BJ (cell line): ENCODE measurements around the gene QRFP. TPM values are rescaled to one million over a fixed set of nuclear protein-coding genes. Genes with fewer than 3 reads are reported as not detected.

Experiments used
- CTCF ChIA-PET: fragments of 350-600 bp; formaldehyde crosslinking; extraction: SDS; loops from one replicate; lab custom pipeline; 2021; ENCODE audit warnings: antibody characterized with exemption, inconsistent platforms; lab: Yijun Ruan, JAX
- POLR2A ChIA-PET: fragments of 300-600 bp; sonication (Branson Sonifier 250); formaldehyde crosslinking; extraction: SDS; loops from one replicate; lab custom pipeline; 2021; ENCODE audit warnings: antibody characterized with exemption; lab: Charles Lee
- DNase-seq: peaks from one replicate; pipeline ENCODE4 v3.0.0-alpha.2; 2011; ENCODE audit warnings: low read depth
- H3K27me3 ChIP-seq: 2 replicates; pipeline ENCODE4 v1.6.0; 2011; ENCODE audit warnings: low read length; ENCODE audit not compliant: control insufficient read depth, insufficient read depth
- H3K36me3 ChIP-seq: 2 replicates; pipeline ENCODE4 v1.5.1; 2011; ENCODE audit warnings: low read length; ENCODE audit not compliant: control insufficient read depth, insufficient read depth
- H3K4me3 ChIP-seq: 2 replicates; pipeline ENCODE4 v1.5.1; 2011; ENCODE audit warnings: low read depth, mild to moderate bottlenecking, control low read depth, low read length
- CTCF ChIP-seq: IDR thresholded peaks from 2 replicates; pipeline ENCODE4 v1.5.1; 2011; ENCODE audit warnings: low read depth, mild to moderate bottlenecking, control low read depth, inconsistent platforms, low read length, moderate library complexity; ENCODE audit not compliant: insufficient read depth
- polyA plus RNA-seq: library from polyadenylated mRNA; depleted of rRNA; stranded (reverse); fragments of >200 nt; gene quantifications from 2 replicates; pipeline ENCODE4 v1.2.3, GENCODE V29; 2011

Gene QRFP
- polyA plus RNA-seq, 1 experiment = not detected

DNA sequence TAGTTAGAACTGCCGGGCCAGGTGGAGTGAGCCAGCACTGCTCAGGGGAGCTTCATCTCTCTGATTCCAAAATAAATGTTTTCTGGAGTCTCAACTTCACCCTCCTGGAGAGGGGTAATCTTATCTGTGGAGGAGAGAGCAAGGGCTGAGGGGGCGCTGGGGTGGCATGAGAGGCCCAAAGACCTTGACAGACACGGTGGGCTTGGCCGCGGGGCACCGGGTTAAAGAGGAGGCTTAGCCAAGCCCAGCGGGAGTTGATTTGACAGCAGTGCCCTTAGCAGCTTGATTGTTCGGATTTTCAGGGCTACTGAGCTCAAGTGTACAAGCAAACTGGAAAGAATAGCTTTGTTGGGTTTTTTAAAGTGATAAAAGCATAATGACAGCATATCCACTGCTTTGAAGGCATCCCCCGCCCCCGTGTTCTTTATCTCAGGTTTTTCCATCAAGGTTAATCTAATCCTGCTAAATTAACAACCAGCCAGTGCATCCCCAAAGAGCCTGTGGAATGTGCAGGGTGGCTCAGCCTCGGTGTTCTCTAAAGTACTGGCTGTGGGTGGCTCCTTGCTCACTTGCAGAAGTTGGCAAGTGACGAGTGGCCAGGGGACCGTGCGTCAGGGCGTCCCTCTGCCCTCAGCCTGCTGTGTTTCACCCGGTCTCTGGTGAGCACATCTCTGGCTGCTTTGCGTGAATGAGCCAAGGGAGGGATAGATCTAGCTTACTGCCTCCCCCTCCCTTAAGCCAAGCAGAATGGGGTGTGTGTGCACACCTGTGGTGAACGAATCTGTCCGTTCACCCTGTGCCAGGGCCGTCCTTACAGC lies 5.5 kb downstream of the QRFP start:
- no peak overlapping the region for H3K4me3 ChIP-seq
- ChIA-PET CTCF (interaction anchor here (0.7 to 5.0 kb wide), 9 partner anchors 19 to 163 kb away, joined by 3 to 18 read pairs (median 4); no protein-coding TSS in a partner anchor), POLR2A (no interaction called here)
- no peaks in the 10 kb centered on the region for H3K27me3 ChIP-seq
- H3K36me3 ChIP-seq = peaks cover 33% of the 10 kb centered on the region
- no peak for TF ChIP-seq CTCF
- DNase-seq = no peak

DNA sequence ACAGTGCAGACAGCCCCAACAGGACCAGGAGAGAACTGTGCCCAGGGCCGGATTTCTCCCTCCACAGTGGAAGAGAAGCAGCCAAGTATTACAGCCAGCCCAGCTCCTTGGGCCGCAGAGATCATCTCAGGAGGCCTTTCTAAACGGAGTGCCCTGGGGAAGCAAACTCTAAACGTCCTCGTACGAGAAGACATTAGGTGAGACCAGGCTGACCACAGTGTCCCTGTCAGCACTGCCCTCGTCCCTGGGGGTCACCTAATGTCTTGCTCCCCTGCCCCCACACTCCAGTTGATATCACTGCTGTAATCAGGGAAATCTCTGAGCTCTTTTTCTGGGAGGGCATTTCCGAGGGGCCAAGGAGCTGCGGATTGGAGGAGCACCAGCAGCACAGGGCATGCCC lies 6.5 kb downstream of the QRFP start:
- DNase-seq = no peak
- H3K27me3 ChIP-seq = no peaks in the 10 kb centered on the region
- H3K36me3 ChIP-seq = peaks cover 41% of the 10 kb centered on the region
- ChIA-PET POLR2A (no interaction called here), CTCF (interaction anchor here (0.7 to 5.0 kb wide), 7 partner anchors 18 to 189 kb away, joined by 3 to 18 read pairs (median 4); no protein-coding TSS in a partner anchor)
- TF ChIP-seq CTCF = no peak
- no peak overlapping the region for H3K4me3 ChIP-seq

- Histone ChIP-seq H3K27me3 (no peaks in the 10 kb centered on the region), H3K36me3 (peaks cover 55% of the 10 kb centered on the region), H3K4me3 (no peak overlapping the region)
- no peak for DNase-seq
- ChIA-PET POLR2A (no interaction called here), CTCF (interaction anchor here (0.6 to 5.0 kb wide), 4 partner anchors 21 to 187 kb away, joined by 3 to 18 read pairs (median 4); no protein-coding TSS in a partner anchor)
- no peak for TF ChIP-seq CTCF
These were observed 8.3 kb downstream of the QRFP start for GRCh38 chr9:130888146-130888885.

DNA sequence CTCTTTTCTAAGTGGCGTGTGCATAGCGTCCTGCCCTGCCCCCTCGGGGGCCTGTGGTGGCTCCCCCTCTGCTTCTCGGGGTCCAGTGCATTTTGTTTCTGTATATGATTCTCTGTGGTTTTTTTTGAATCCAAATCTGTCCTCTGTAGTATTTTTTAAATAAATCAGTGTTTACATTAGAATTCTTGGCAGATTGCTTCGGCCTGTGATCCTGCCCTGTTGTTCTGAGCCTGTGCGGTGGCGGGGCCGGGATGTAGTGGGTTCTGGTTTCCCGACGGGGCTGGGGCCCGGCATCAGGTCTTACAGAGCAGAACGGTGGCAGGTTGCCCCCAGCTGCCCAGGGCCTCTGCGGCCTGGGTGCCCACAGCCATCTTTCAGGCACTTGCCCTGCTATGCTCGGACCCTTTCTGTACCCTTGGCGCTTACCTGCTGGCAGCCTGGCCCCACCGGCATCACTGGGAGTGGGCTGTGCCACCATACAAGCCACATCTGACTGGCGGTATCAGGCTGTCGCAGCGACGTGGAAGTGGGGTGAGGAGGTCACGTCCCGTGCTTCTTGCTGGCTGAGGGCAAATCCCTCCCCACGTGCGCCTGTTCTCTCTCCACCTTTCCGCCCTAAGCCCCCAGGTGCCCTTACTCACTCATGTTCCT lies 9.0 kb downstream of the QRFP start:
- no peaks in the 10 kb centered on the region for H3K27me3 ChIP-seq
- no peak for DNase-seq
- ChIA-PET POLR2A (no interaction called here), CTCF (interaction anchor here (0.6 to 5.0 kb wide), 3 partner anchors 19 to 110 kb away, joined by 3 to 18 read pairs (median 17); no protein-coding TSS in a partner anchor)
- H3K4me3 ChIP-seq = no peak overlapping the region
- no peak for TF ChIP-seq CTCF
- peaks cover 55% of the 10 kb centered on the region for H3K36me3 ChIP-seq
